AG09319 (cell line): ENCODE measurements around the gene SLC38A8.

Experiments
- DNase-seq: peaks from one replicate; pipeline ENCODE4 v3.0.0-alpha.2; 2010; ENCODE audit warnings: low read depth; ENCODE audit errors: extremely low read depth
- TF ChIP-seq, protein P1 (sequence below): IDR thresholded peaks from 2 replicates; pipeline ENCODE4 v1.5.1; 2011; ENCODE audit warnings: low read depth, mild to moderate bottlenecking, inconsistent platforms, low read length, moderate library complexity

SLC38A8 gene

DNA sequence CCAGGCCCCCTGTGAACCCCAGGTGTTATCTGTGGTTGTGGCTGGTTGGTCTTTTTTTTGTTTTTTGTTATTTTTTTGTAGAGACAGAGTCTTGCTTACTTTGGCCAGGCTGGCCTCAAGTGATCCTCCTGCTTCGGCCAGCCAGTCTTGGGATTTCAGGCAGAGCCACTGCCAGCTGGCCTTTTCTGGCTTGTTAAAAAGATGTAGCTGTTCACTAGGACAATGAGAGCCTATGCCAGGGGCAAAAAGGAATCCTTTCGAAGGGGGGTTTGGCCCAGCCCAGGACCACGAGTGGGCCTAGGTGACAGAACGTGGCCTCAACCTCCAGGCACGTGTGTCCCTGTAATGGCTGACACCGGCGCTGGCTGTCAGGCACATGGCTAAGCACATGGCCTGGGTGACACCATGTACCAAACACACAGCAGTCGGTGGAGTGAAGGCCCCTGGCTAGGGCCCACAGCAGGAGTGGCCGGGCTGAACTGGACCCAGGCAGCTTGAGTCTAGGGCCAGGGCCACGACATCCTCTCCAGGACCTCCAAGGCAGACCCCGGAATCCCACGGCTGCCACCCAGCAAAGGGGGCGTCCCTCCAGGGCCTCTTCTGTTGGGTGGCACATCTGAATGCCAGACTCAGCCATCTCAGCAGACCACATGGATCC lies 6.9 kb upstream of the SLC38A8 start:
- DNase-seq = no peak
- TF ChIP-seq, protein P1, sequence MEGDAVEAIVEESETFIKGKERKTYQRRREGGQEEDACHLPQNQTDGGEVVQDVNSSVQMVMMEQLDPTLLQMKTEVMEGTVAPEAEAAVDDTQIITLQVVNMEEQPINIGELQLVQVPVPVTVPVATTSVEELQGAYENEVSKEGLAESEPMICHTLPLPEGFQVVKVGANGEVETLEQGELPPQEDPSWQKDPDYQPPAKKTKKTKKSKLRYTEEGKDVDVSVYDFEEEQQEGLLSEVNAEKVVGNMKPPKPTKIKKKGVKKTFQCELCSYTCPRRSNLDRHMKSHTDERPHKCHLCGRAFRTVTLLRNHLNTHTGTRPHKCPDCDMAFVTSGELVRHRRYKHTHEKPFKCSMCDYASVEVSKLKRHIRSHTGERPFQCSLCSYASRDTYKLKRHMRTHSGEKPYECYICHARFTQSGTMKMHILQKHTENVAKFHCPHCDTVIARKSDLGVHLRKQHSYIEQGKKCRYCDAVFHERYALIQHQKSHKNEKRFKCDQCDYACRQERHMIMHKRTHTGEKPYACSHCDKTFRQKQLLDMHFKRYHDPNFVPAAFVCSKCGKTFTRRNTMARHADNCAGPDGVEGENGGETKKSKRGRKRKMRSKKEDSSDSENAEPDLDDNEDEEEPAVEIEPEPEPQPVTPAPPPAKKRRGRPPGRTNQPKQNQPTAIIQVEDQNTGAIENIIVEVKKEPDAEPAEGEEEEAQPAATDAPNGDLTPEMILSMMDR = no peak

DNA sequence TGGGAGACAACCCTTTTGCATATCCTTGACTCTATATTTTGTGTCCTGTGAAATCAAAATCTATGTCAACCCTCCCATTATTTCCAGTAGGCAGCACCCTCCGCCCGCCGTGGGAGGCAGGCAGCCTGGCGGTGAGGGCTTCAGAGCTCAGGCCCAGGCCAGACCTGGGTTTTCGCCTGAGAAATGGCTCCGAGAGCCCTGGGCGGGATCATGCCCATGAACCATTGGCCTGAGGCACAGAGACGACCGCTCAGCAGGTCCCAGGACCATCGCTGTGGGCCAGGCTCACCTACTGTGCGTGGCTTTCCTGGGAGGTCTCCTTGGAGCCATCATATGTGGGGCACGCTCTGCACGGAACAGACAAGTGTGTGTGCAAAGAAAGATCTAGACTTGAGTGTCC lies 6.3 kb upstream of the SLC38A8 start:
- DNase-seq = no peak

GRCh38 chr16:84048270-84048669 lies 5.7 kb upstream of the SLC38A8 start:
- DNase-seq = no peak
- TF ChIP-seq, protein P1 = no peak

More for the DNA sequence above, 6.3 kb upstream of the SLC38A8 start:
- TF ChIP-seq, protein P1 = no peak

DNA sequence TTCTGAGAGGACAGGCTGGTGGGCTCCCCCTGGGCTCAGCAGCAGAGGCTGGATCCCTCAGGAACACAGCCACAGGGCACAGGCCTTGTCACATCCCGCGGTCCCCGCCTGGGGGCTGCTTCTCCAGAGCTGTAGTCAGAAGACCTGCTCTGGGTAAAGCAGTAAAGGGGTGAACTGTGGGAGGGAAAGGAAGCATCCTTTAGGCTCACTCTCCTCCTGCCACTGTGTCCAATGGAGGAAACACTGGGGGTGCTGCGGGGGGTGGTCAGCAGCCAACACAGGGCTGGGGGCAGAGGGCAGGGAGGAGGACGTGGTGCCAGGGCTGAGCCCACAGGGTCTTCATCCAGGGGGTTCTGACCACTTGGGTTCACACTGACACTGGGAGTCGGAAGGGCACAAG lies 5.0 kb upstream of the SLC38A8 start:
- TF ChIP-seq, protein P1 = no peak
- DNase-seq = no peak

- TF ChIP-seq, protein P1 = no peak
- no peak for DNase-seq
Observed at GRCh38 chr16:84047206-84047605, 4.6 kb upstream of the SLC38A8 start.

- TF ChIP-seq, protein P1 = no peak
- DNase-seq = no peak
Observed at GRCh38 chr16:84045818-84046470, 3.3 kb upstream of the SLC38A8 start.

- TF ChIP-seq, protein P1 = no peak
- DNase-seq = no peak
Observed at GRCh38 chr16:84045001-84045817, 2.6 kb upstream of the SLC38A8 start.
